ENCODE results near the gene GLYR1. TPM values are rescaled to one million over a fixed set of nuclear protein-coding genes. Genes with fewer than 3 reads are reported as not detected.

The GLYR1 gene
- total RNA-seq, 1 donor from 2014 or later: 42.7 TPM

DNA sequence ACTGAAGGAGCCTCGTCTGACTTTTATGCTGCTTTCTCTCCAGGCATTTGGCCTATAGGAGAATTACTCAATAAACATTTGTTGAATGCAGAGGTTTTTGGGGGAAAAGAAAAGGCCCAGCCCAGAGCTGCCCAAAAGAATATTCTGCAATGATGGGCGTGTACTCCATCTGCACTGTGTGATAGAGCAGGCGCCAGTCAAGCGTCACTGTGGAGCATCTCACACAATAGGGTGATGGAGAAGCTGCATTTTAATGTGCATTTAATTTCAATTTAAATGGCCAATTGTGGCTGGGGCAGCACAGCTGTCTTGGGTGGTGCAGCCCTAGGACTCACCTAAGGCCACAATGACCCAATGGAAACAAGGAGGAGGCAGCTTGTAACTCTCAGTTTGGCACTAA is 20.6 kb downstream of the GLYR1 start:
- no peaks in the 10 kb centered on the region for H3K27me3 ChIP-seq (ENCODE audit: control insufficient read depth, insufficient read depth, low read length)
- TF ChIP-seq, protein P1, sequence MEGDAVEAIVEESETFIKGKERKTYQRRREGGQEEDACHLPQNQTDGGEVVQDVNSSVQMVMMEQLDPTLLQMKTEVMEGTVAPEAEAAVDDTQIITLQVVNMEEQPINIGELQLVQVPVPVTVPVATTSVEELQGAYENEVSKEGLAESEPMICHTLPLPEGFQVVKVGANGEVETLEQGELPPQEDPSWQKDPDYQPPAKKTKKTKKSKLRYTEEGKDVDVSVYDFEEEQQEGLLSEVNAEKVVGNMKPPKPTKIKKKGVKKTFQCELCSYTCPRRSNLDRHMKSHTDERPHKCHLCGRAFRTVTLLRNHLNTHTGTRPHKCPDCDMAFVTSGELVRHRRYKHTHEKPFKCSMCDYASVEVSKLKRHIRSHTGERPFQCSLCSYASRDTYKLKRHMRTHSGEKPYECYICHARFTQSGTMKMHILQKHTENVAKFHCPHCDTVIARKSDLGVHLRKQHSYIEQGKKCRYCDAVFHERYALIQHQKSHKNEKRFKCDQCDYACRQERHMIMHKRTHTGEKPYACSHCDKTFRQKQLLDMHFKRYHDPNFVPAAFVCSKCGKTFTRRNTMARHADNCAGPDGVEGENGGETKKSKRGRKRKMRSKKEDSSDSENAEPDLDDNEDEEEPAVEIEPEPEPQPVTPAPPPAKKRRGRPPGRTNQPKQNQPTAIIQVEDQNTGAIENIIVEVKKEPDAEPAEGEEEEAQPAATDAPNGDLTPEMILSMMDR (IDR thresholded peaks at IDR 0.05; ENCODE audit: insufficient read depth, low read length, poor library complexity, severe bottlenecking): no peak
- no peaks in the 10 kb centered on the region for H3K36me3 ChIP-seq (ENCODE audit: control insufficient read depth, insufficient read depth, low read length)
- no peak for DNase-seq (ENCODE audit: low read depth)
- no peak overlapping the region for H3K4me3 ChIP-seq (ENCODE audit: low read depth, low read length)

DNA sequence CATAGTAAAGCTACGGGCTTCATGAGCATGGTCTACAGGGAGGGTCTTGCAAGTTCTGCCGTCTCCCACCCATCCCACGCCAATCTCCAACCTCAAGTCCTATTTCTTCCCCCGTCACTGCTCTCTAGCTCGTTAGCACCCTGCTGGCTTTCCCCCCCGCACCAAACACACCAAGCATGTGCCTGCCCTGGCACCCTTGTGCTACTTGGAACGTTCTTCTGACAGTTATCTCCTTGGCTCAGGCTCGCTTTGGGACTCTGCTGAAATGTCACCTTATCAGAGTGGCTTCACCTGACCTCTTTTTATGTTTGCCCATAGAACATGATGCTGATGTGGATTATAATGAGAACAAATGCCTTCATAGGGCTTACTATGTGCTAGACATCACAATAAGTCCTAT is 21.9 kb downstream of the GLYR1 start:
- H3K36me3 ChIP-seq (ENCODE audit: control insufficient read depth, insufficient read depth, low read length): peaks cover 1% of the 10 kb centered on the region
- no peaks in the 10 kb centered on the region for H3K27me3 ChIP-seq (ENCODE audit: control insufficient read depth, insufficient read depth, low read length)
- no peak for DNase-seq (ENCODE audit: low read depth)
- no peak overlapping the region for H3K4me3 ChIP-seq (ENCODE audit: low read depth, low read length)
- TF ChIP-seq, protein P1 (IDR thresholded peaks at IDR 0.05; ENCODE audit: insufficient read depth, low read length, poor library complexity, severe bottlenecking): no peak

DNA sequence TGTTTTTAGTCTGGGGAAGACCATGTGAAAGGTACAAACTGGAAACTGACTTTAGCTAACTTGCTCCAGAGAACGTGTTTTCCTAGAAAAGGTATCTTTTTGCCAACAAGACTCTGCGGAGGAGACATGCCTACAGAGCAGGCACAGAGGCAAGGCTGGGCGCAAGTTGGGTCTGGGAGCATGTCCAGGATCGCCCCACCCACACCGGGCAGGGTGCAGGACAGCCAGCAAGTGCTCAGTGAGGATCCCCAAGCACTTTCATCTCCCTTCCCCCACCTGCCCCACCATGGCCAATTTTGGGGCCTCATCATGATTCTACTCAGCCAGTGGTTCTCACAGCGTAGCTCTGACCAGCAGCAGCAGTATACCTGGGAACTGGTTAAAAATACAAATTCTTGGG is 26.4 kb downstream of the GLYR1 start:
- Histone ChIP-seq H3K27me3 (ENCODE audit: control insufficient read depth, insufficient read depth, low read length) (no peaks in the 10 kb centered on the region), H3K4me3 (ENCODE audit: low read depth, low read length) (no peak overlapping the region), H3K36me3 (ENCODE audit: control insufficient read depth, insufficient read depth, low read length) (peaks cover 1% of the 10 kb centered on the region)
- DNase-seq (ENCODE audit: low read depth): no peak
- TF ChIP-seq, protein P1 (IDR thresholded peaks at IDR 0.05; ENCODE audit: insufficient read depth, low read length, poor library complexity, severe bottlenecking): no peak

DNA sequence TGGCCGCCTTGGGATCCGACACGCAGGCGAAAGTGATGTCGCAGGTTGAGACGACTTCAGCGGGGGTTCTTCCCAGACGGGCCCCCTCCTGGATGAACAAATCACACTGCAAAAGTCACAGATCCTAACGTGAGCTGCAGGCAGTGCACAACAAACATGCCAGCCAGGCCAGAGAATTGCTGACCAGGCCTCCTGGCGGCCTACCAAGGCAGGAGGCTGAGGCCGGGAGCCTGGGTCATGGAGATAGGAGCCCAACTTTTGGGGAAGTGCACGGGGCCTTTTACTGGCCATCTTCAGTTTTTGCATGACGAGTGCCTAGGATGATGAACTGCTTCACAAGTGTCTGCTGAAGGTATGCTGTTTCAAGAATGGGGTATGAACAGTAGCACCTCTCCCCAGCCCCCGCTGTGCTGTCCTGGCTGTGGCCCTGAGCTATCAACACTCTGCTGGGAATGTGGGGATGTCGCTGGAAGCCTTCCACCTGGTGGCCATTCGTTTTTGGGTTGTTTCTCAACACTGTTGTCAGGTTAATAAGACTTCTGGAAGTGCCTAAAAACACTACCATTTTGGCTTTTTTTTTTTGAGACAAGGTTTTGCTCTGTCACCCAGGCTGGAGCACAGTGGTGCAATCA is 32.4 kb downstream of the GLYR1 start:
- no peak overlapping the region for H3K4me3 ChIP-seq (ENCODE audit: low read depth, low read length)
- H3K36me3 ChIP-seq (ENCODE audit: control insufficient read depth, insufficient read depth, low read length): peaks cover 5% of the 10 kb centered on the region
- no peaks in the 10 kb centered on the region for H3K27me3 ChIP-seq (ENCODE audit: control insufficient read depth, insufficient read depth, low read length)
- no peak for DNase-seq (ENCODE audit: low read depth)
- TF ChIP-seq, protein P1 (IDR thresholded peaks at IDR 0.05; ENCODE audit: insufficient read depth, low read length, poor library complexity, severe bottlenecking): no peak

DNA sequence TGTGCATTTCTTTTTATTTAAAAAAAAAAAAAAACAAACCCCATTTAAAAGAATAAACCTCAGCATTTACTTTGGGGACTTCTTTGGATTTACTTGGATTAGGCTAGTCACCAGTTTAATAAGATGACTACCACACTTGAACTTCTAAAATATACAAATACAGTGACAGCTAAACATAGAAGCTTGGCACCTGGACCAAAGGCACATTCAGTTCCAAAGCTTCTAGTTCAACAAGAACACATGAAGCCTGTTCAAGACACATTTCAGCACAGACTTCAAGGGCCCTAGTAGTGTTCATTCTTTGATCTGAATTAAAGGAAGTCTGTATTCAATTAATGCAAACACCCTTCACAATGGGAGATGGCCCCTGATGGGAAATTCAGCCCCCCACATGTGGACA is 33.0 kb downstream of the GLYR1 start:
- peaks cover 5% of the 10 kb centered on the region for H3K36me3 ChIP-seq (ENCODE audit: control insufficient read depth, insufficient read depth, low read length)
- TF ChIP-seq, protein P1 (IDR thresholded peaks at IDR 0.05; ENCODE audit: insufficient read depth, low read length, poor library complexity, severe bottlenecking): no peak

More for the DNA sequence above, 33.0 kb downstream of the GLYR1 start:
- Histone ChIP-seq H3K4me3 (ENCODE audit: low read depth, low read length) (no peak overlapping the region), H3K27me3 (ENCODE audit: control insufficient read depth, insufficient read depth, low read length) (no peaks in the 10 kb centered on the region)
- no peak for DNase-seq (ENCODE audit: low read depth)
